ENCODE measurements around the gene QRICH2. TPM values are rescaled to one million over a fixed set of nuclear protein-coding genes. Genes with fewer than 3 reads are reported as not detected.

QRICH2 gene
- total RNA-seq, 4 donors from 2014 or later: 1.7 to 2.7 (median 2.0) TPM

DNA sequence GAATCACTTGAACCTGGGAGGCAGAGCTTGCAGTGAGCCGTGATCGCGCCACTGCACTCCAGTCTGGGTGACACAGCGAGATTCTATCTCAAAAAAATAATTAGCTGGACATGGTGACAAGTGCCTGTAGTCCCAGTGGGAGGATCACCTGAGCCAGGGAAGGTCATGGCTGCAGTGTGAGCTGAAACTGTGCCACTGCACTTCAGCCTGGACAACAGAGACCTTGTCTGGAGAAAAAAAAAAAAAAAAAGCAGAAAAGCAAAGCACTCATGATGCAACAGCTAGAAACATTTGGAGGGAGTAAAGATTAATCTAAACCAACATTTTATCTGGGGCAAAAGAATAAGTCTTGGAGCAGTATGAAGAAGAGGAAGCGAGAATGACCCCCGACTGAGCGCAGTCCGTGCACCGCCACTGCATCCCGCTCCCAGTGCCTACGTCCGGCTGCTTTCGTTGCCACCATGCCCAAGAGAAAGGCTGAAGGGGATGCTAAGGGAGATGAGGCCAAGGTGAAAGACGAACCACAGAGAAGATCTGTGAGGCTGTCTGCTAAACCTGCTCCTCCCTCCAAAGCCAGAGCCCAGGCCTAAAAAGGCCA lies 37.4 kb upstream of the QRICH2 start:
- peaks cover 0 to 73% of the 10 kb centered on the region in 2 donors for H3K36me3 ChIP-seq
- TF ChIP-seq POLR2A (IDR thresholded peaks at IDR 0.05): no peak
- TF ChIP-seq EP300 (IDR thresholded peaks at IDR 0.05): no peak
- TF ChIP-seq POLR2AphosphoS5 (IDR thresholded peaks at IDR 0.05): no peak
- TF ChIP-seq, protein P1, sequence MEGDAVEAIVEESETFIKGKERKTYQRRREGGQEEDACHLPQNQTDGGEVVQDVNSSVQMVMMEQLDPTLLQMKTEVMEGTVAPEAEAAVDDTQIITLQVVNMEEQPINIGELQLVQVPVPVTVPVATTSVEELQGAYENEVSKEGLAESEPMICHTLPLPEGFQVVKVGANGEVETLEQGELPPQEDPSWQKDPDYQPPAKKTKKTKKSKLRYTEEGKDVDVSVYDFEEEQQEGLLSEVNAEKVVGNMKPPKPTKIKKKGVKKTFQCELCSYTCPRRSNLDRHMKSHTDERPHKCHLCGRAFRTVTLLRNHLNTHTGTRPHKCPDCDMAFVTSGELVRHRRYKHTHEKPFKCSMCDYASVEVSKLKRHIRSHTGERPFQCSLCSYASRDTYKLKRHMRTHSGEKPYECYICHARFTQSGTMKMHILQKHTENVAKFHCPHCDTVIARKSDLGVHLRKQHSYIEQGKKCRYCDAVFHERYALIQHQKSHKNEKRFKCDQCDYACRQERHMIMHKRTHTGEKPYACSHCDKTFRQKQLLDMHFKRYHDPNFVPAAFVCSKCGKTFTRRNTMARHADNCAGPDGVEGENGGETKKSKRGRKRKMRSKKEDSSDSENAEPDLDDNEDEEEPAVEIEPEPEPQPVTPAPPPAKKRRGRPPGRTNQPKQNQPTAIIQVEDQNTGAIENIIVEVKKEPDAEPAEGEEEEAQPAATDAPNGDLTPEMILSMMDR (IDR thresholded peaks at IDR 0.05): no peak
- no peaks in the 10 kb centered on the region for H3K27me3 ChIP-seq
- ATAC-seq: no peak
- H3K4me1 ChIP-seq: no peaks in the 10 kb centered on the region
- H3K27ac ChIP-seq: no peak overlapping the region
- H3K4me3 ChIP-seq: no peak overlapping the region
- no peaks in the 10 kb centered on the region for H3K9me3 ChIP-seq
- 84 to 87% methylated on average over 13 to 14 of the region's 14 CpGs for WGBS, 2 donors (ENCODE audit: low coverage in 1 of 2)

- Histone ChIP-seq H3K4me1 (peaks cover 0 to 12% (median under 1%) of the 10 kb centered on the region in 3 donors), H3K27ac (no peak overlapping the region), H3K4me3 (no peak overlapping the region), H3K27me3 (no peaks in the 10 kb centered on the region), H3K9me3 (no peaks in the 10 kb centered on the region), H3K36me3 (peaks cover 0 to 68% of the 10 kb centered on the region in 2 donors)
- TF ChIP-seq POLR2A (IDR thresholded peaks at IDR 0.05): no peak
- TF ChIP-seq, protein P1 (IDR thresholded peaks at IDR 0.05): no peak
- TF ChIP-seq EP300 (IDR thresholded peaks at IDR 0.05): no peak
- no peak for TF ChIP-seq POLR2AphosphoS5 (IDR thresholded peaks at IDR 0.05)
- ATAC-seq: no peak
- WGBS, 2 donors (ENCODE audit: low coverage in 1 of 2): 94% methylated on average over 7 of the region's 7 CpGs; no CpG with 5 or more reads in 1 of the 2 donors
These were observed 35.0 kb upstream of the QRICH2 start for GRCh38 chr17:76343106-76343505.

- no peaks in the 10 kb centered on the region for H3K9me3 ChIP-seq
- H3K27me3 ChIP-seq: no peaks in the 10 kb centered on the region
- peaks cover 0 to 50% of the 10 kb centered on the region in 2 donors for H3K36me3 ChIP-seq
- H3K4me3 ChIP-seq: no peak overlapping the region
- H3K4me1 ChIP-seq: peaks cover 0 to 22% (median 3%) of the 10 kb centered on the region in 3 donors
- no peak overlapping the region for H3K27ac ChIP-seq
- ATAC-seq: no peak
- TF ChIP-seq POLR2AphosphoS5 (IDR thresholded peaks at IDR 0.05): no peak
- TF ChIP-seq EP300 (IDR thresholded peaks at IDR 0.05): no peak
- TF ChIP-seq, protein P1 (IDR thresholded peaks at IDR 0.05): no peak
- TF ChIP-seq POLR2A (IDR thresholded peaks at IDR 0.05): no peak
- 96 to 100% methylated on average over 3 to 6 of the region's 6 CpGs for WGBS, 2 donors (ENCODE audit: low coverage in 1 of 2)
These were observed 33.2 kb upstream of the QRICH2 start for GRCh38 chr17:76341301-76341700.

DNA sequence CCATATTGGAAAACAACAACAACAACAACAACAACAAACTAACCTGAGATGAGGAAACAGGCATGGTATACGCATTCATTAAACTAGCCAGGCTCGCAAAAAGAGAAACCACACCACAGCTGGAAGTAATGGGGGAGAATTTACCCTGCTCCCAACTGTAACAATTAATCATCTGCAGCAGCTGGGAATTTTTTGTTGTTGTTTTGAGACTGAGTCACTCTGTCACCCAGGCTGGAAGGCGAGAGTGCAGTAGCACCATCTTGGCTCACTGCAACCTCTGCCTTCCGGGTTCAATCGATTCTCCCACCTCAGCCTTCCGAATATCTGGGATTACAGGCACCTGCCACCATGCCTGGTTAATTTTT lies 29.3 kb upstream of the QRICH2 start:
- Histone ChIP-seq H3K27me3 (no peaks in the 10 kb centered on the region), H3K4me1 (peaks cover 0 to 22% (median 3%) of the 10 kb centered on the region in 3 donors), H3K36me3 (peaks cover 0 to 15% of the 10 kb centered on the region in 2 donors), H3K27ac (no peak overlapping the region), H3K4me3 (no peak overlapping the region), H3K9me3 (no peaks in the 10 kb centered on the region)
- WGBS, 2 donors (ENCODE audit: low coverage in 1 of 2): 64 to 92% methylated on average over 2 to 5 of the region's 6 CpGs
- no peak for ATAC-seq
- TF ChIP-seq POLR2A (IDR thresholded peaks at IDR 0.05): no peak
- TF ChIP-seq EP300 (IDR thresholded peaks at IDR 0.05): no peak
- TF ChIP-seq POLR2AphosphoS5 (IDR thresholded peaks at IDR 0.05): no peak
- TF ChIP-seq, protein P1 (IDR thresholded peaks at IDR 0.05): no peak

DNA sequence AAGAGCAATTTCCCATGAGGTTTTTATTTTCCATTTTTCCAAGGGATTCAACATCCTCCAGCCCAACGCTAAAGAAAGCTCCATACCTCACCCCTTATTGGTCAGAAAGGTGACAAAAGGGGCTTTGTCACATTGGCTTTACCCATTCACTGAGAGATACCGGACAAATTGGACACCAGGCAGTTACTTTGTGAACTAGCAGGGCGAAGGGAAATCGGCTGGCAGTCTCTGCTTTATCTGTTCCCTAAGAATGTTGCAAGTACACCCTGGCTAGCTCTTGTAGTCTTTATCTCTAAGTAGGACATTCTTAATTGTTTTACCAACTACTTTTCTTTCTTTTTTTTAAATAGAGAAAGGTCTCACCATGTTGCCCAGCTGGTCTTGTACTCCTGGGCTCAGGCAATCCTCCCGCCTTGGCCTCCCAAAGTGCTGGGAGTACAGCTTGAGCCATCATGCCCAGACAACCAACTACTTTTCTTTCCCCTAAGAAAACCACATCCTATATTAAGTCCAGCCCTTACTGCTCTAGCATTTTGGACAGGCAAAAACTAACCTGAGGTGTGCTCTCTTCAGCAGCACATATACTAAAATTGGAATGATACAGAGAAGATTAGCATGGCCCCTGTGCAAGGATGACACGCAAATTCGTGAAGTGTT lies 28.8 kb upstream of the QRICH2 start:
- Histone ChIP-seq H3K27ac (no peak overlapping the region), H3K4me3 (no peak overlapping the region), H3K9me3 (no peaks in the 10 kb centered on the region), H3K27me3 (no peaks in the 10 kb centered on the region), H3K4me1 (peaks cover 0 to 22% (median 3%) of the 10 kb centered on the region in 3 donors), H3K36me3 (peaks cover 0 to 15% of the 10 kb centered on the region in 2 donors)
- no peak for ATAC-seq
- TF ChIP-seq, protein P1 (IDR thresholded peaks at IDR 0.05): no peak
- WGBS, 2 donors (ENCODE audit: low coverage in 1 of 2): 82 to 85% methylated on average over 4 to 5 of the region's 7 CpGs

All from gastroesophageal sphincter (tissue), 4 donors.